DMS53 treated with DMSO at 0.1 percent for 48 hours (cell line): ENCODE data around the gene GRID2.
"Not testable (repeated sequence)": the region's sequence is repeated elsewhere in the genome, so short reads cannot be mapped to it uniquely, and the experiment has no call there.

Experiments used
- DNase-seq: peaks from one replicate; lab custom pipeline; 2025; ENCODE audit not compliant: unreplicated experiment; lab: John Stamatoyannopoulos, UW

Gene GRID2

DNA sequence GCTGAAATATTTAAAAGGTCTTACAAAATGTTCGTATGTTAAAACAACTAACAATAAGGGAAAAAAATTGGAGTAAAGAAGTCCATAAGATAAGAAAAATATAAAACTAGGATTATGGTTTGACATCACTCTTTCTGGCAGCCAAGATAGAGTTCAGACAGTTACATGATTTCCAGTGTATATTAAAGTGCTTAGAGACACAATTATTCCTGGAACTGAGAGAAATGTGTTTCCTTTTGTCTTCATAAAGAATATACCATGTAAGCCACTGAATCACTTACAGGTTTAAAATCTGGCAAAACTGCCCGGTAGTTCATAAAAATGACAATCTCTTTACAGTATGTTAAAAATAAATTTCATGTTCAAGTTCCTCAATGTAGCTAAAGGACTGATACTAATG is 986.1 kb downstream of the GRID2 start:
- DNase-seq, result no peak

DNA sequence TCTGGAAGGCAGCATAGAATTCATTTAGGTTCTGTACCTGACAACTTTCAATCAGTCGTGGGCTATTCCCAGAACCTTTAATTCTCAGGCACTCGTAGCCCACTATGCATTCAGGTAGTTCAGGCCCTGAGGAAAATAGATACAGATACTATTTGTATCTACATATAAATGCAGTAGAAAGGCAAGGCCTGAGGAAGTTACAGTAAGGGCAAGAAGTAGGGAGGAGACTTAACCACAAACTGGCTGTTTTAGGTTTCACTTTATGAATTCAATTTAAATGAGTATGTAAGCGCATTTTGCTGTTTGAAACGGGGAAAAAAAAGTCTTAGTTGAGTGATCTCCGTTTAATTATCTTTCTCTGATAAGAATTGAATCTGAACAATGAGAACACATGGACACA is 995.4 kb downstream of the GRID2 start:
- DNase-seq, result no peak

DNA sequence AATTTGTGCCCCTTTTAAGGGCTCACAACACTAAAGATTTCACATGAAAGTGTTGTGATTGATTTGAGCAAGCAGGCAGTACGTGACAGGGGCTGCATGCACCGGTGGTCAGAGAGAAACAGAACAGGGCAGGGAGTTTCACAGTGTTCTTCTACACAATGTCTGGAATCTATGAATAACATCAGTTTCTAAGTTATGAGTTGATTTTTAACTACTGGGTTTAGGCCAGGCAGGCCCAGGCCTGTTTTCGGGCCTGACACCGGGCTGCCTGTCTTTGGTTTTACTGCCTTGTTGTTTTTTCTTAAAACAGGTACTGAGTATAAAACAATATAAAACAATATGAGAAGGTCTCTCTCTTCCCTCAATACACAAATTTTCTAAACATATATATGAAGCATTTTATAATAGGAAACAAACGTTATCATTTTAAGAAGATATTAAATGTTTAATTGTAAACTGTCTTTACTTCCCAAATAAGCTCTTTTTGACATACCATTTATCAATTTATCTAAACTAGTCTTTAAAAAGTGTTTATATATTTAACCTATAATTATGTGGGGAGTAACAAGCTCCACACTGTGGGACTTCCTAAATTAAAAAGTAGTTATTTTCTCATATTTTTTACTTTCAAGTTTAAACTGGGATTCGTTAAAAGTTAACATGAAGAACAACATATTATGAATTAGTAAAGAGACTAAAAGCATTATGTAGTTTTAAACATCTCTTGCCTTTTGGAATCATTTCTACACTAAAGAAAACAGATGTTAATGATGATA is 997.2 kb downstream of the GRID2 start:
- not testable (repeated sequence) for DNase-seq

DNA sequence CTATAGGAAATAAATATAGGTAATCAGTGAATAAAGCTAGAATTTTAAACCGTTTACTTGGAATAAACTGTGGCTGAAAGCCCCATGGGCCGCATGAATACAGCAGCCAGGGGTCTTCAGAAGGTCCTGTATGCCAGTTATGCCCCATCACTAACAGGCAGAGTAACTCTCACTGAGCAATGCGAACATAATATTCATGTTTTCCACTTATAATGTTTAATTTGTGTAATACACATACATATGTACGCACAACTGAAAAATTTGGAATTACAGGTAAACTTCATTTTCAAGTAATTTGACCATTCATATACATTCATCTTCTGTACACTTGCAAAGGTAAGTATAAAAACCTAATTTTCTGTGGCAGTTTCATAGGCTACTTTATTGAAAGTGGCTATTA is 998.5 kb downstream of the GRID2 start:
- no peak for DNase-seq

DNA sequence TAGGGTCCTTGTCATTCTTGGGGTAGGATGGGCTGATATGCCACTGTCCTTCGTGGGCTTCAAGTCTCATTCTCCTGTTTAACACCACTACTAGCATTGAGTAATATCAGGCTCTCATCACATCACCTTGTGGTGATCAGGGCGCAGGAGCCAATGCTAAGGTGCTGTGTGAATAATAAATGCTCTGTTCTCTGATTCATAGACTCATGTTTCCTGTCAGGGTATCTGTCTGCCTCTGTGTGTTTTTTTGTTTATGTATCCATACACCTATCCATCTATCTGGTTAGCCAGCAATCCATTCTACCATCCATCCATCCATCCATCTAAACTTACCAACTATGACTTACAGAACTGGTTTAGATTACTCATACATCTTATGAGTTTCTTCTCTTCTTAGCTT is 999.7 kb downstream of the GRID2 start:
- no peak for DNase-seq

DNA sequence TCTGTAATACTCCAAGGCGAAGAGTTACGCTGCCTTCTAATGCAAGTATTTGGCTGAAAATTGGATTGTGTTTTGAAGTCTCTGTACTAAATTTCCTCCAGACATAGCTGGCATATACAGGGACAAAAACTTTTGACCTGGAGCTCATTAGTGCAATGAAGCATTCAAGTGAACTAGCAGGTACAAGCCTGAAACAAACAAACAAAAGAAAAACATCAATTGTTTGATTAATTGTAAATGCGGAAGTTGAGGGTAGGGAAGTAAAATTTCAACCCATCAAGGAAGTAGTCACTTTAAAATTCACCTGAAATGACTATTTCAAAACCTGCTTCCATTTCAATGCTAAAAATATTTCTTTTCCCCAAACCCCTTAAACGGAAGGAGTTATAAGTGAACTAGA is 1008.5 kb downstream of the GRID2 start:
- no peak for DNase-seq

DNA sequence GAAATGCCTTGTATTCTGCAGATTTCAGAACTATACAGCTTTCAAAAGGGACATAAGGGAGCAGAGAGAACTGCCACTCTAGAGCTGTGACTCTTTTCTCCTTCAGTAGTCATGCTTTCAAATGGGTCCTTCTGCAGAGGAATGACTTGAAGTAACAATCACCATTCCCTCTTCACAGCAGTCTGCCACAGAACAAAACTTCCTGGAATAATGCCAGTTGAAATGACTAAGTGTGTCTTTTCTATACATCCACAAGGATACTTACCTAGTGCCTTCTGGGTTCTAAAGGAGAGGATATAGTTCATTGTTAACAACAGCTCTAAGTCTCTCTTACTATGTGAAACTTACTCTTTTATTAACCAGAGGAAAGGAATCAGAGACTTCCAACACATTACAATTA is 1009.4 kb downstream of the GRID2 start:
- DNase-seq, result no peak

DNA sequence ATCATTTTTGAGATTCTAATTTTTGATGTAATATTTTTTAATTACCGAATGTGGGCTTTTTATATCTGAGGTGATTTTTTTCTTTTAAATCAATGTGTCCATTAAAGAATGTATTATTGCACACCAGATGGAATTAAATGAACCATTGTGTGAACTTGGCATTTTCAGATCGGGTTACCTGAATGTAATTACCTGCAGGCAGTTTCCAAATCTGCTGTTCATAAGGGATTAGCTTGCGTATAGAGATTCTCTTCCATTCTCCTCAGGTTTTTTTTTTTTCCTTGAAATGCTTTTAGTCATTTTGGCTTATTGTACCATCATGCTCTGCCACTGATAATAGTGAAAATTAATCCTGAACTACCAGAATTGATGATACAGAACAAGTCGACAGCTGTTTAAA is 1013.3 kb downstream of the GRID2 start:
- no peak for DNase-seq

DNA sequence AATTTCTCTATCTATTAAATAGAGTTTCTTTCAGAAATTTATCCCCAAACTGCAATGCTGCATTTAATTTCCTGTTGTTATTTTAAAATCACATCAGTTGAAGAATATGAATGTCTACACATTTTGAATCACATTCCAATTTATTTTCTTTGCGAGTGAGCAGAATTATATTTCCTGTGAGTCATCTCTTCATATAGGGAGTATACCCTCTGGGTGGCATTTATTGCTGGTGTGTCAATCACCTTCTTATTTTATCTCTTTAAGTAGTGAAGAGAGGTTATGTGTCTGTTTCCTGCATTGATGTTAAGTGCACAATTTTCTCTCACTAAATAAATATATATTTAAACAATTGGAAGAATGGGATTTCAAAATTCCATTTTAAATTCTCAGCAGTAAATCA is 1013.8 kb downstream of the GRID2 start:
- DNase-seq, result peak; percentile 5

DNA sequence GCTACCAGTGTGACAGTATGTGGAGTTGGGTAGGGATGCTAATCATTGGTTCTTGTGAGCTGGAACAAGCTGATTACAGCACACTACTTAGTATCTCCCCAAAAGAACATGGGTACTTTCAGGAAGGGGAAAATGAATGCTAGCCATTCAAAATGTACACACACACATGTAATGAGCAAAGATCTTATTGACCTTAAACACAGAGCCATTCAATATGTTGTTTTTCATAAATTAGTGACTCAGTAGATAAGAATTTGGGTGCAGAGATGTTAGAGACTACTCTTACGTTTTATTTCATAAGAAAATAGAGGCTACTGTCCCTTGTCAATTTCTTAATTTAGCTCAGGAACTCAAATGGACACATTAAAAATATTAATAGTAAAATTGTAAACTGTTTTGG is 1015.3 kb downstream of the GRID2 start:
- no peak for DNase-seq

DNA sequence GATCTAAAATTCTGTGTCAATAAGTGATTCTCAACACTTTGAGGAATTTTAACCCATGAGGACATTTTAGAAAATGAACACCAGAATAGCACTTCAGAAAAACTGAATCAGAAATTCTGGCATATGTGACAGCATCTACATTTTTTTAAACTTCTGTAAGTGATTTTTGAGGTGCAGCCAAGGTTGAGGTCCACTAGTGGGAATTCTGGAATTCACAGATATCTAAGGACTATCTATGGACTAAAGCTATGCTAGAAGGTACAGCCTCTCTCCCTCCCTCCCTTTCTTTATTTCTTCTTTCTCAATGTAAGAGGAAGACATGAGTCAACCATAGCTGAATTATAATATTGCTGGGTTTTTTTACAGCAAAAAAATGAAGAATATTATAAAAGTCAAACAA is 1016.6 kb downstream of the GRID2 start:
- DNase-seq, result no peak

DNA sequence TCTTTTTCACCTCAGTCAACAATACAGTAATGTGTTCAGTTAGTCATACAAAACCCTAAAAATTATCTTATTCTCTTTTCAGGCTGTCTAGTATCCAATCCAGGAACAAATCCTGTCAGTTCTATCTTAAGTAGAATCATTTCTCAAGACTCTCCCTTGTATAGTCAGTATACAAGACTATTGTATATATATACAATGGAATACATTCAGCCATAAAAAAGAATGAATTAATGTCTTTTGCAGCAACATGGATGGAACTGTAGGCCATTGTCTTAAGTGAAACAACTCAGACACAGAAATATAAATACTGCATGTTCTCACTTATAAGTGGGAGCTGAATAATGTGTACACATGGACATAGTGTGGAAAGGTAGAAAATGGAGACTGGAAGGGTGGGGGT is 1023.6 kb downstream of the GRID2 start:
- no peak for DNase-seq

DNA sequence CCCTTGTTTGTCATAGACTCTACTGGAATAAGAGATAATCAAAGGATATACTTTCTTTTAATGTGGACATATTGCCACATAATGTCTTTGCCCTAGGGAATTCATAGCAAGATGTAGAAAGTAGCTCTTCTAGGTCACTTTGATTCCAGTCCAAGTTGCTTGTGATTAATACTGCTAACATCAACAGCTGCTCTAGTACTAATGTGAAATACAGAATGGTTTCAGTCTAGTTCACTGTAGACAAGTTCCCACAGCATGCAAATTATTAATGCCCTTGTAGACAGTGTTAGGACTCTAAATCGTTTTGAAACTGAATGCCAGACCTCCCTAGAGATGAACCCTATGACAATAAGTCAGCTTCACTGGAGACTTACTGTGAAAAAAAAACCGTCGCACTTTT is 1030.2 kb downstream of the GRID2 start:
- no peak for DNase-seq

DNA sequence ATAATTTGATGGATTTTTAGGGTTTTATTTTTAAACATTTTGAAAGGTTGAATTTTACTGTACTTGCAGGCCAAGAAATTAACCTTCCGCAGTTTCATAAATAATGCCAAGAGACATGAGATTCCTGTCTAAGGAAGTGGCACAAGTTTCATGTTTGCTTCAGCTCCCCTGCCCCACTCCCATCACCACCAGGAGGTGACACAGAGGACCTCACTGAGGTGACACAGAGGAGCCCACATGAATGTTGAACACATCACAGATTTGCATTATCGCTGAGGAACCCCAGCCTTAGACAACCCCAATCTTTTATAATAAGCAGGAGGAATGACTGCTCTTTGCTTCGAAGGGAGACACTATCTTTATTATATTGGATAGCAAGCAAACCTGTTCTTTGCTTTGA is 1033.4 kb downstream of the GRID2 start:
- DNase-seq, result no peak

DNA sequence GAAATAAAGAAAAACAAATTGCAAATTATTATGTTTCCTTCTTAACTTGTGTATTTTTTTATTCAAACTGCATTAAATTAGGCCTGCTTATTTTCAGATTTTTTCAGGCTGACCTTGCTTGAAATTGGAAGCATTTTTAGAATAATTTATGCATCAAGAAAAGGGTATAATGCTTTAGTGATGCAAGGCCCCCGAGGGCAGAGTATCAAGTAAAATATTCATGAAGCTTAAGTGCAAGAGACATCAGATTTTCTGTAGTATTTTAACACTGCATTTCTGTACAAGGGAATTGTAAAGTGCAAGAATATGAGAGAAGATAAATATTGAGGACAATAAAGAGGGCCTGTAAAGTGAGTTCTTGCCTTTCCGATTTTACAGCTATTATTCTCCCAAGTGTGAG is 1039.0 kb downstream of the GRID2 start:
- DNase-seq, result no peak

DNA sequence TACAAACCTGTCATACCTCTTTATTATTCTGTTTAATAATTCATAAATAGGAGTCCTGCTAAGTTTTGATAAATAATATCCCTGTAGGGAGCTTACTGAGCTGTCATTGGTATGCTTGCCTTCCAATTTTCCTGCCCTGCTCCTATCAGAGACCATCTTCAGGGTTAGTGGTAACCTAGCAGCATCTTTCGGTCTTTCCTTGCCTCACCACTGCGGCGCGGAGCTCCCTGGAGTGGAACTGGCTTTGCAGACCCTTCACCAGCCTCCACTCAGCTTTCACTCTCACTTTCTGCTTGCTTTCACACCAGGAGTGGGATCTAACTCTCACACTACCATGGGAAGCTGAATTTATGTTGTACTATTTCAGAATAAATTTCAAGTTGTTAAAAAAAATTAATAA is 1043.1 kb downstream of the GRID2 start:
- no peak for DNase-seq

DNA sequence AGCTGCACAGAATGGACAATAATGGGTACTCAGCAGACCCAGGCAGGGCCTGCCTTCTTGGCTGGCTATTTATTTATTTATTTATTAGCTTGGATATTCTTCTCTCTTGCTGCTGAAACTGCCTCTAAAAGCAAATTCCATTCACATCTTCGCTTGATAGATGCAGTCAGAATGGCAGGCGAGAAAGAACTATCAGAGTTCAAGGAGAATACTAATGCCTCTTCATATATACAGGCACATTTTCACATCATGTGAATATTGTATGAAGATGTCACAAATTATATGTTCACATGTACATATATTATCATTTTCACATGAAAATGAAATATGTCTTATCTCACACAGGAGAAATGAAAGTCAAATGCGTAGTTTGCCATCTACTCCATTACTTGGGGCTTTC is 1045.1 kb downstream of the GRID2 start:
- no peak for DNase-seq

DNA sequence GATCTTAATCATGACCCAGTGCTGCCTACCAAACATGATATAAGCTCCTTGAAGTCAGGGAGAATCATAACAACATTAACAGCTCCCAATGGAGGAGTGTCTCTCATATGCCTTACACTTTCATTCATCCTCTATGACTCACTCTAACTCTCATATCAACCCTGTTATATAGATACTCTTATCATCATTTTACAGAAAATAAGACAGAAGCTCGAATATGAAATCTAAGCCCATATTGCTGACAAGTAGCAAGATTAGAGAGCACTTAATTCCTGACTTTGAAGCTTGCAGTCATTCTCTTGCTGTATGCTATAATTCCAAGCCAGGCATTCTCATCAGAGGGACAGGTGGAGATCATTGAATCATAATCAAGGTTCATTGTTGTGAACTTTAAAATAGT is 1048.1 kb downstream of the GRID2 start:
- DNase-seq, result no peak

DNA sequence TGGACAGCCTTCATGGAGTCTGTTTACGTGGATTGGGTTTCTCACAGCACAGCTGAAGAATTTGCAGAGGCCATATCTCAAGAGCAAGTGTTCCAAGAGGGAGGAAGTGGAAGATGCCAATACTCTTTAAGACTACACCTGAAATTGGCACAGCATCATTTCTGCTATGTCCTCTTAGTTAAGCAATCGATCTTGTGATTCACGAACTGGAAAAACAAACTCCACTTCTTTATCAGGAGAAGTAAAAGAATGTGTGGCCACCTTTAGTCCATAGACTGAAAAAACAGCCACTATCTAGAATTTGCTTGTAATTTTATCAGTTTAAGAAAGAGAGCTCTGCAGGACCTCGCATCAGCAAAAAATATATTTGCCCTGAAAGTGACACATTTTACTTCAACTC is 1051.6 kb downstream of the GRID2 start:
- no peak for DNase-seq

DNA sequence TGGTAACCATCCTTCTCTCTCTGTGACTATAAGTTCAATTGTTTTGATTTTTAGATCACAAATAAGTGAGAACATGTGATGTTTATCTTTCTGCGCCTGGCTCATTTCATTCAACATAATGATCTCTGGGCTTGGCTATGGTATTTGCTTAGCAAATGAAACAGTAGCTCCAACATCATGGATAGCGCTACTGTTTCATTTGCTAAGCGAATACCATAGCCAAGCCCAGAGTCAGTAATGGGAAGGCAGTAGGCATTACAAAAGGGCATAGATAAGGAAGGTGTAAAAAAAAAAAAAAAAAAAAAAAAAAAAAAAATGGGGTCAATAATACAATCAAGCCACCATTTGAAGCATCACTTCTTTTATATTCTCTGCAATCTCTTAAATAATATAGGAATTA is 1055.8 kb downstream of the GRID2 start:
- DNase-seq, result peak; percentile 6

DNA sequence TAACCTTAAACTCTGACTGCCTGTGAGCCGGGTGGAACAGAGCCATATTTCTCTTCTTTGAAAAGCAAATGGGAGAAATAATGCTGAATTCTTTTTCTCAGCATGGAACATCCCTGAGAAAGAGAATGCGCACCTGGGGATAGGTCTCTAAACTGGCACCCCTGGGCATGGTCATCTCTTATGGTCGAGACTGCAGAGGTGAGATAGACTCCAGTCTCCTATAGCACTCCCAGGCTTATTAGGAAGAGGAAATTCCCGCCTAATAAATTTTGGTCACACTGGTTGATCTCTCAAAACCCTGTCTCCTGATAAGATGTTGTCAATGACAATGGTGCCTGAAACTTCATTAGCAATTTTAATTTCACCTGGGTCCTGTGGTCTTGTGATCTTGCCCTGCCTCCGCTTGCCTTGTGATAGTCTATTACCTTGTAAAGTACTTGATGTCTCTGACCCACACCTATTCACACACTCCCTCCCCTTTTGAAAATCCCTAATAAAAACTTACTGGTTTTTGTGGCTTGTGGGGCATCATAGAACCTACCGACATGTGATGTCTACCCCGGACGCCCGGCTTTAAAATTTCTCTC is 1062.5 kb downstream of the GRID2 start:
- DNase-seq, result not testable (repeated sequence)

DNA sequence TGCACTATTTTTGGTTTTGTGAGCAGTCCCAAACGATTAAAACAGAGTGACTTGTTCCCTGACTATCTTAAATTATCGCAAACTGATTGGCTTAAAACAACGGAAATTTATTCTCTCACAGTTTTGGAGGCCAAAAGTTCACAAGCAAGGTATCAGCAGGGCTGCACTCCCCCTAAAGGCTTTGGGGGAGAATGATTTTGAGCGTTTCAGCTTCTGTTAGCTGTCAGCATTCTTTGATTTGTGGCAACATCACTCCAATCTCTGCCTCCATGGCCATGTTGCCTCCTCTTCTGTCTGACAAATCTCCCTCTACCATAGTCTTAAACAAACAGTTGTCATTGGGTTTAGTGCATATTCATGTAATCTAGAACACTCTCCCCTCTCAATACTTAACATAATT is 1065.2 kb downstream of the GRID2 start:
- DNase-seq, result no peak

DNA sequence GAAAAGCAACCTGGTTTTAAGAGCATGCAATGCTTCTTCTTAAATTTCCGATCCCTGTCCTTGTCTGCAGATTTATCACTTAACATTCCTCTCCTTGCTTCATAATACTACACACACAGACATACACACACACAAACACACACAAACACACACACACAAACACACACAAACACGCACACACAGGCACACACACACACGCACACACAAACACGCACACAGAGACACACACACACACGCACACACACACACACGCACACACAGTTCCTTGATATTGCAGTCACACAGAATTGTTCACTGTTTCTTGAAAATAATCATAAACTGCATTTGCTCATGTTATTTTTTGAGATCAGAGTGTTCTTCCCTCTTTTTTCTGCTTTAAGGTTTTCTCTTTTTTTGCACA is 1066.5 kb downstream of the GRID2 start:
- no peak for DNase-seq
